Activated CD8-positive, alpha-beta T cell treated with anti-CD3 and anti-CD28 coated beads, Interleukin-2, amount 10 ng/mL, durations not matched to agents 7 days and 5 days (primary cell): ENCODE data around the gene TOX2. TPM values are rescaled to one million over a fixed set of nuclear protein-coding genes. Genes with fewer than 3 reads are reported as not detected.

Source experiments
- ATAC-seq: fragments of 150-1000 bp; cut with Tn5 transposase; one replicate; pipeline ENCODE4 v1.10.0; 2021; ENCODE audit warnings: moderate library complexity
- CTCF ChIA-PET: fragments of 350-600 bp; sonication (Branson Sonifier 250); formaldehyde crosslinking; loops from one replicate; lab custom pipeline; 2021; ENCODE audit warnings: antibody characterized with exemption; lab: Charles Lee
- POLR2A ChIA-PET: fragments of 350-600 bp; sonication (Branson Sonifier 250); formaldehyde crosslinking; loops from one replicate; lab custom pipeline; 2021; ENCODE audit warnings: antibody characterized with exemption; lab: Charles Lee
- DNase-seq: peaks from one replicate; pipeline ENCODE4 v3.0.0-alpha.2; 2020
- H3K27ac Mint-ChIP-seq: one replicate; pipeline ENCODE4 v1.8.0; 2021; ENCODE audit warnings: mild to moderate bottlenecking, mixed read lengths
- H3K27me3 Mint-ChIP-seq: one replicate; pipeline ENCODE4 v1.8.0; 2021; ENCODE audit warnings: low read depth, mixed read lengths
- H3K36me3 Mint-ChIP-seq: one replicate; pipeline ENCODE4 v1.8.0; 2021; ENCODE audit warnings: low read depth, mixed read lengths
- H3K4me1 Mint-ChIP-seq: one replicate; pipeline ENCODE4 v1.8.0; 2021; ENCODE audit warnings: low read depth, mixed read lengths
- H3K4me3 Mint-ChIP-seq: one replicate; pipeline ENCODE4 v1.8.0; 2021; ENCODE audit warnings: mild to moderate bottlenecking, mixed read lengths
- H3K9me3 Mint-ChIP-seq: one replicate; pipeline ENCODE4 v1.8.0; 2022; ENCODE audit warnings: mixed read lengths; ENCODE audit not compliant: insufficient read depth
- total RNA-seq, 2 experiments: library from RNA; stranded (reverse); gene quantifications; one replicate each; pipeline ENCODE4 v1.2.3, GENCODE V29; 2021

Gene TOX2
- total RNA-seq, 2 experiments from 2014 or later = 0.31 to 0.61 TPM

- ChIA-PET POLR2A (no interaction called here), CTCF (interaction anchor here (1.8 kb wide), 1 partner anchor 22 kb away, joined by 7 read pairs; no protein-coding TSS in a partner anchor)
- no peaks in the 10 kb centered on the region for H3K9me3 Mint-ChIP-seq
- DNase-seq (no peak), ATAC-seq (no peak)
- H3K27ac Mint-ChIP-seq = no peak overlapping the region
- no peaks in the 10 kb centered on the region for H3K36me3 Mint-ChIP-seq
- H3K4me3 Mint-ChIP-seq = no peak overlapping the region
- H3K27me3 Mint-ChIP-seq = peaks cover 76% of the 10 kb centered on the region
- H3K4me1 Mint-ChIP-seq = peaks cover 35% of the 10 kb centered on the region
Observed at GRCh38 chr20:44006126-44006525, 91.5 kb downstream of the TOX2 start.

GRCh38 chr20:44006578-44006977, 91.9 kb downstream of the TOX2 start:
- peaks cover 74% of the 10 kb centered on the region for H3K27me3 Mint-ChIP-seq

DNA sequence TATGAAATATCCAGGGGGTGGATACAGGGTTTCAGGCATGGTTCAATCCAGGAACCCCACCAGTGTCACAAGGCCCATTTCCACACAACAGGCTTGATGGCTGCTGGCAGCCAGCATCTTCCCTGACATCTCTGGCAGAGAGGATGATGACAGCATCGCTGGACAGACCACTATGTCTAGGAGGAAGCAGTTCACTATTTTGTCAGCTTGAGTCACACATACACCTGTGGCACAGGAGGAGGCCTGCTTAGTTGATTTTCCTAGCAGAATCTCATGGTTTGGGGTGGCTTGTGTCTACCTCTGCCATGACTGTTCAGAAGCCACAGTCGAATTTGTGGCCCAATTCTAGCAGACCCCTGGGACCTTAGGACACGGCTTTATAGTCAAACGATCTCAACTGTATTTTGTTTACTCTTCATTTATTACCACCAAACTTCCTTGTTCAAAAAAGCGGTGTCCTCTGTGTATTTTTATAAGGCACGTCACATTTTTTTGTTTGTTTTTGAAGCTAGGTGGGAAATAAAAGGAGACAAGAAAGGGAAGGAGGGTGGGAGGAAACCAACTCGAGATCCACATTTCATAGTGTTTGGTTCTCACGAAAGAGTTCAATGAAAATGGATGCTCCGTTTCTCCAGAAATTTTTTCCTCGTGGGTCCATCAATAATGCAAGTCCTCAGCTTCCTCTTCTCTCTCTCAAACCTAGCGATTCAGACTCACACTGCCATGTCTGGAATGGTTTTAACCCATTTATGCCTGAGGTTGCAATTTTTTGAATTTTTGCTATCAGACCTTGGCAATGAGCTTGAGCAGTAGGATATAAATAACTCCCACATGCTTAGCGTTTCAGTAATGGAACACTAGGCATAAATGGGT, 94.4 kb downstream of the TOX2 start:
- Mint-ChIP-seq H3K4me1 (peaks cover 30% of the 10 kb centered on the region), H3K36me3 (peaks cover 2% of the 10 kb centered on the region), H3K4me3 (no peak overlapping the region), H3K27ac (no peak overlapping the region), H3K27me3 (peaks cover 53% of the 10 kb centered on the region), H3K9me3 (no peaks in the 10 kb centered on the region)
- ChIA-PET CTCF (interaction anchor here (1.4 to 1.5 kb wide), 2 partner anchors 10 to 164 kb away, joined by 4 read pairs; no protein-coding TSS in a partner anchor), POLR2A (no interaction called here)
- DNase-seq (no peak), ATAC-seq (no peak)

More at GRCh38 chr20:44006578-44006977, 91.9 kb downstream of the TOX2 start:
- ATAC-seq (no peak), DNase-seq (no peak)
- Mint-ChIP-seq H3K9me3 (no peaks in the 10 kb centered on the region), H3K4me1 (peaks cover 37% of the 10 kb centered on the region), H3K36me3 (no peaks in the 10 kb centered on the region), H3K27ac (no peak overlapping the region), H3K4me3 (no peak overlapping the region)
- POLR2A ChIA-PET = no interaction called here
- CTCF ChIA-PET = interaction anchor here (1.8 kb wide), 1 partner anchor 23 kb away, joined by 7 read pairs; no protein-coding TSS in a partner anchor

GRCh38 chr20:44009679-44009992, 95.0 kb downstream of the TOX2 start:
- peaks cover 53% of the 10 kb centered on the region for H3K27me3 Mint-ChIP-seq

DNA sequence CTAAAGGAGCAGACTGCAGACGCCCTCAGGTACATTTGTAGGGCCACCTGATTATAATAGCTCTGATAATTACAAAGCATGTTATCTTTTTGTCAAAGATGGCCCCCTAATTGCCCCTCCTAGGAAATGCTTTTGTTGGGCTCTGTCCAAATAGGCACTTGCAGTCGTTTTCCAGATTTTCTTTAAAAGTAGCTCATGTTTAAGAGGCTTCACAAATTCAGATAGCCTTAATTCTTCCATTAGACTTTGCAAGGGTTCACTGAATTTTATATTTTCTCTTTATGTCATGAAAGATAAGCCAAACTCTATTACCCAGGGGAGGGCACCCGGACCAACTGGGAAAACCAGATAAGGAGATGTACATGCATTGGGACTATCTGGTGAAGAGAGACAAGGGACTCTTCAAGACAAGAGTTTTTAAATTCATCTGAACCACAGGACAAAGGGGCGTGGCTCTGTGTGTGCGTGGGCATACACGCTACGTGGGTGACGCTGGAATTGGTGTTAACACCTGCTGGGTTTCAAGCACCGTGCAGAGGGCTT, 95.6 kb downstream of the TOX2 start:
- CTCF ChIA-PET = interaction anchor here (1.5 kb wide), 1 partner anchor 165 kb away, joined by 4 read pairs; no protein-coding TSS in a partner anchor
- Mint-ChIP-seq H3K27me3 (peaks cover 51% of the 10 kb centered on the region), H3K36me3 (peaks cover 2% of the 10 kb centered on the region), H3K4me3 (no peak overlapping the region), H3K9me3 (no peaks in the 10 kb centered on the region), H3K4me1 (peaks cover 28% of the 10 kb centered on the region), H3K27ac (no peak overlapping the region)
- no peak for DNase-seq
- POLR2A ChIA-PET = no interaction called here
- no peak for ATAC-seq

More at GRCh38 chr20:44009679-44009992, 95.0 kb downstream of the TOX2 start:
- Mint-ChIP-seq H3K4me3 (no peak overlapping the region), H3K36me3 (peaks cover 2% of the 10 kb centered on the region), H3K27ac (no peak overlapping the region), H3K4me1 (peaks cover 28% of the 10 kb centered on the region), H3K9me3 (no peaks in the 10 kb centered on the region)
- POLR2A ChIA-PET = no interaction called here
- DNase-seq (no peak), ATAC-seq (no peak)
- CTCF ChIA-PET = interaction anchor here (1.5 kb wide), 1 partner anchor 165 kb away, joined by 4 read pairs; no protein-coding TSS in a partner anchor

- CTCF ChIA-PET = interaction anchor here (1.8 kb wide), 1 partner anchor 261 kb away, joined by 9 read pairs; no protein-coding TSS in a partner anchor
- H3K4me3 Mint-ChIP-seq = peak overlapping the region; percentile 48
Observed at GRCh38 chr20:44011251-44011940, 96.7 kb downstream of the TOX2 start.

GRCh38 chr20:44012466-44013226, 98.0 kb downstream of the TOX2 start:
- ATAC-seq (no peak), DNase-seq (no peak)
- no peaks in the 10 kb centered on the region for H3K9me3 Mint-ChIP-seq
- peaks cover 56% of the 10 kb centered on the region for H3K27me3 Mint-ChIP-seq
- peaks cover 24% of the 10 kb centered on the region for H3K4me1 Mint-ChIP-seq
- peaks cover 2% of the 10 kb centered on the region for H3K36me3 Mint-ChIP-seq
- POLR2A ChIA-PET = no interaction called here
- CTCF ChIA-PET = interaction anchor here (1.5 to 1.8 kb wide), 2 partner anchors 16 to 262 kb away, joined by 4 to 9 read pairs; no protein-coding TSS in a partner anchor
- H3K27ac Mint-ChIP-seq = no peak overlapping the region
- H3K4me3 Mint-ChIP-seq = no peak overlapping the region

More at GRCh38 chr20:44011251-44011940, 96.7 kb downstream of the TOX2 start:
- peak overlapping the region; percentile 84 for H3K27ac Mint-ChIP-seq
- H3K4me1 Mint-ChIP-seq = peaks cover 24% of the 10 kb centered on the region
- POLR2A ChIA-PET = no interaction called here
- H3K9me3 Mint-ChIP-seq = no peaks in the 10 kb centered on the region
- H3K36me3 Mint-ChIP-seq = peaks cover 2% of the 10 kb centered on the region
- peak; percentile 45 for DNase-seq
- peaks cover 52% of the 10 kb centered on the region for H3K27me3 Mint-ChIP-seq
- ATAC-seq = peak; percentile 78

GRCh38 chr20:44014807-44015732, 100.4 kb downstream of the TOX2 start:
- DNase-seq (no peak), ATAC-seq (no peak)
- Mint-ChIP-seq H3K27me3 (peaks cover 49% of the 10 kb centered on the region), H3K4me3 (no peak overlapping the region), H3K9me3 (no peaks in the 10 kb centered on the region), H3K36me3 (peaks cover 2% of the 10 kb centered on the region), H3K27ac (no peak overlapping the region), H3K4me1 (peaks cover 47% of the 10 kb centered on the region)
- CTCF ChIA-PET = no interaction called here
- POLR2A ChIA-PET = interaction anchor here (0.6 kb wide), 1 partner anchor 303 kb away, joined by 3 read pairs; no protein-coding TSS in a partner anchor

DNA sequence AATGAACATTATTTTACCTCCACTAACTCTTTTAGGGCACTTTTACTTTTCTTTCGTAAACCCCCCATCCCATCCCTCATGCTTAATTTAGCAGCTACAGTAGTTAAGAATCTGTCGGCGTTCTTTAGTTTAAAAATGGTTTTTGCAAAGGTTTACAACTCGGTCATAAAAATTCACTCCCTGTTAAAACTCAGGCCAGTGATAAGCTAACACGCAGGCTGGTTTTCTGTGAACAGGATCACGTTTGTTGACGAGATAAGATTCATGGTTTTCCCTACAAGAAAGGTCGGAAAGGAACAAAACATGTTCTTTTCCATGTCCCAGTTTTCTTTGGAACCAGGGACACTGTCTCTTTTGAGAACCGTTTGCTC, 101.1 kb downstream of the TOX2 start:
- ChIA-PET POLR2A (no interaction called here), CTCF (no interaction called here)
- Mint-ChIP-seq H3K4me3 (no peak overlapping the region), H3K27ac (no peak overlapping the region), H3K9me3 (no peaks in the 10 kb centered on the region), H3K4me1 (peaks cover 46% of the 10 kb centered on the region), H3K36me3 (peaks cover 2% of the 10 kb centered on the region), H3K27me3 (peaks cover 44% of the 10 kb centered on the region)
- no peak for DNase-seq
- no peak for ATAC-seq

DNA sequence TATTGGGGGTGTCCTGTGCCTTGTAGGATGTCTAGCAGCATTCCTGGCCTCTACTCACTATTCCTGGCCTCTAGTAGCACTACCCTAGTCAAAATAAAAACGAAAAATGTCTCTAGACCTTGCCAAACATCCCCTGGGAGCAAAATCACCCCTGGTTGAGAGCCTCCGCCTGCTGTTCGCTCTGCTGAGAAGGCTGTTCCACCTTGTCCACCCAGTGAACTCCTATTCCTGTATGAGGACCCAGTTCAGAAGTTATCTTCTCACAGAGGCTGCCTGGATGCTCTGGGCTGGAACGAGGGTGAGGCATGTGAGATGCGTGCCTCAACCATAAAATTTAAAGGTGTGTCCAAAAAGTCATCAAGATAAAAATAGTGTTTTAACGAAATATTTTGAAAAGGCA, 101.9 kb downstream of the TOX2 start:
- peaks cover 44% of the 10 kb centered on the region for H3K4me1 Mint-ChIP-seq
- H3K27ac Mint-ChIP-seq = no peak overlapping the region
- ChIA-PET CTCF (no interaction called here), POLR2A (no interaction called here)
- H3K27me3 Mint-ChIP-seq = peaks cover 43% of the 10 kb centered on the region
- H3K9me3 Mint-ChIP-seq = no peaks in the 10 kb centered on the region
- peaks cover 2% of the 10 kb centered on the region for H3K36me3 Mint-ChIP-seq
- no peak for ATAC-seq
- no peak for DNase-seq
- no peak overlapping the region for H3K4me3 Mint-ChIP-seq
